Activated naive CD8-positive, alpha-beta T cell (primary cell): ENCODE data around the gene OR4C5.
"Not testable (repeated sequence)": the region's sequence is repeated elsewhere in the genome, so short reads cannot be mapped to it uniquely, and the experiment has no call there.

Experiments
- H3K27ac Mint-ChIP-seq: one replicate; pipeline ENCODE4 v1.8.0; 2021; ENCODE audit warnings: mixed read lengths
- H3K27me3 Mint-ChIP-seq: one replicate; pipeline ENCODE4 v1.8.0; 2021; ENCODE audit warnings: mixed read lengths
- H3K36me3 Mint-ChIP-seq: one replicate; pipeline ENCODE4 v1.8.0; 2021; ENCODE audit warnings: mixed read lengths
- H3K4me1 Mint-ChIP-seq: one replicate; pipeline ENCODE4 v1.8.0; 2021; ENCODE audit warnings: low read depth, mixed read lengths
- H3K4me3 Mint-ChIP-seq: one replicate; pipeline ENCODE4 v1.8.0; 2021; ENCODE audit warnings: mild to moderate bottlenecking, mixed read lengths
- H3K9me3 Mint-ChIP-seq: one replicate; pipeline ENCODE4 v1.8.0; 2021; ENCODE audit warnings: low read depth, mixed read lengths

The OR4C5 gene

GRCh38 chr11:48366365-48366764 is at the start of gene OR4C5:
TSS of gene OR4C5 (minus strand) at chr11:48366465. CDS start at chr11:48366465, 0 bp downstream.
- Mint-ChIP-seq H3K27me3 (no peaks in the 10 kb centered on the region), H3K4me1 (no peaks in the 10 kb centered on the region), H3K36me3 (no peaks in the 10 kb centered on the region), H3K4me3 (no peak within 1 kb of the TSS), H3K9me3 (no peaks in the 10 kb centered on the region), H3K27ac (no peak within 1 kb of the TSS)

DNA sequence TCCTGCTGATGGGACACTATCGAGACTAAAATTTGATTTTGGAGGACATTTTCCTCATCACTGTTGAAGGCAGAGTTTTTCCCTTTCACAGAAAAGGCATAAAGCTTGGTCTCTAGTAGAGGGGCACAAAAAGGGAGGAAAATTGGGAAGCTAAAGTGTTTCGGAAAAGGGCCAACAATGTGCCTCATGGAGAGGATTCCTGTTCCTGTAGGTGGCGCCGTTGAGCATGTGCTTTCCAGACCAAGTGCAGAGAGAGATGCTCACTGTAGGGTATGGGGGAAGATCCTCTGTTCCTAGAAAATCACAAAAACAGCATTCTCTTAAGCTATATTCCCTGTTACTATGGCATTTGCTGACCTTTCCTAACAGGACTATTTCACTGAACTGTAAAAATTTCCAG is 18.4 kb upstream of the OR4C5 start:
- Mint-ChIP-seq H3K4me1 (no peaks in the 10 kb centered on the region), H3K4me3 (no peak overlapping the region), H3K27me3 (no peaks in the 10 kb centered on the region), H3K27ac (no peak overlapping the region), H3K9me3 (peaks cover 11% of the 10 kb centered on the region), H3K36me3 (no peaks in the 10 kb centered on the region)

GRCh38 chr11:48384151-48384550 is 17.9 kb upstream of the OR4C5 start:
- H3K4me1 Mint-ChIP-seq, H3K27me3 Mint-ChIP-seq, H3K36me3 Mint-ChIP-seq, H3K27ac Mint-ChIP-seq, H3K4me3 Mint-ChIP-seq: not testable (repeated sequence)
- peaks cover 11% of the 10 kb centered on the region for H3K9me3 Mint-ChIP-seq

DNA sequence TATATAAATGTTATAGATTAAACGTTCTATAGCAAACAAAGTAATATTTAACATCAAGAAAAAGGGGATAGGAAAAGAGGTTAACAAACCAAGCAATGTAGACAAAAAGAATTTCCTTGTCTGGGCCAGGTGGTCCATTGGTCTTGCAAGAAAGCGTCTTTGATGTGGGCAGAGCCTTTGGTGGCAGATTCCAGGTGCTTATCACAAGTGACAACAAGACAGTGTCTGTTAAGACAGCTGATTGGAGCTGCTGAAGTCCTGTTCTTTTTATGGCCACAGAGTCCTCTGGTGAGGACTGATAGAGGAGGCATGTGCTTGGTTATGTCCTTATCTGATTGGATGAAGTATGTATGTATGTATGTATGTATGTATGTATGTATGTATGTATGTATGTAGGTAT is 5.0 kb downstream of the OR4C5 start:
- not testable (repeated sequence) for H3K4me3 Mint-ChIP-seq, H3K4me1 Mint-ChIP-seq, H3K27me3 Mint-ChIP-seq, H3K36me3 Mint-ChIP-seq, H3K27ac Mint-ChIP-seq
- peaks cover 14% of the 10 kb centered on the region for H3K9me3 Mint-ChIP-seq

GRCh38 chr11:48354677-48355076 is 11.6 kb downstream of the OR4C5 start:
- no peak overlapping the region for H3K4me3 Mint-ChIP-seq

DNA sequence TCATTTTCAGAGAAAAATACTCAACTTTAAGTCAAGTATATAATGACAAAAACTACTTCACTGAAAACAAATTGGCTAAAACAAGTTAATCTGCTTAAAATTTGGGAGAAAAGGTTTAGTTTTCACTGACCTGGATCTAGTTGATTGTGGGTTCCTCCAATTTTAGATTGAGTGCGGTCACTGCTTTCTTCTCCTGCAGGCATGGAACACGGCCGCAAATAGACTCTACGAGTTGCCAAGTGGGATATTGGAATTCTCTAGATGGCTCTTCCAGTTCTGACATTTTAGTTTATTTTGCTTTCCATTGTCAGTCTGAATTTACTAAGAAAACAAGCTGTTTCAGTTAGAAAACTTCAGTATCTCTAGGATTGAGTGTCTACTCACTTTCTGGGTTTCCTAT is 12.3 kb downstream of the OR4C5 start:
- H3K27me3 Mint-ChIP-seq: no peaks in the 10 kb centered on the region
- H3K4me1 Mint-ChIP-seq: no peaks in the 10 kb centered on the region
- H3K36me3 Mint-ChIP-seq: no peaks in the 10 kb centered on the region
- no peak overlapping the region for H3K27ac Mint-ChIP-seq
- peaks cover 11% of the 10 kb centered on the region for H3K9me3 Mint-ChIP-seq
- no peak overlapping the region for H3K4me3 Mint-ChIP-seq

More at GRCh38 chr11:48354677-48355076, 11.6 kb downstream of the OR4C5 start:
- Mint-ChIP-seq H3K27ac (no peak overlapping the region), H3K9me3 (peaks cover 17% of the 10 kb centered on the region), H3K4me1 (no peaks in the 10 kb centered on the region), H3K36me3 (no peaks in the 10 kb centered on the region), H3K27me3 (no peaks in the 10 kb centered on the region)

GRCh38 chr11:48346286-48346685 is 20.0 kb downstream of the OR4C5 start:
- peak overlapping the region; percentile 30 for H3K4me3 Mint-ChIP-seq
- peaks cover 11% of the 10 kb centered on the region for H3K9me3 Mint-ChIP-seq
- peaks cover 27% of the 10 kb centered on the region for H3K4me1 Mint-ChIP-seq
- not testable (repeated sequence) for H3K36me3 Mint-ChIP-seq, H3K27me3 Mint-ChIP-seq, H3K27ac Mint-ChIP-seq

DNA sequence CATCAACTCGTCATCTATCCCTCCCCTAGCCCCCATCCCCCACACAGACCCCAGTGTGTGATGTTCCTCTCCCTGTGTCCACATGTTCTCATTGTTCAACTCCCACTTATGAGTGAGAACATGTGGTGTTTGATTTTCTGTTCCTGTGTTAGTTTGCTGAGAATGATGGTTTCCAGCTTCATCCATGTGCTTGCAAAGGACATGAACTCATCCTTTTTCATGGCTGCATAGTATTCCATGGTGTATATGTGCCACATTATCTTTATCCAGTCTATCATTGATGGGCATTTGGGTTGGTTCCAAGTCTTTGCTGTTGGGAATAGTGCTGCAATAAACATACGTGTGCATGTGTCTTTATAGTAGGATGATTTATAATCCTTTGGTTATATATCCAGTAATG is 23.8 kb downstream of the OR4C5 start:
- H3K4me3 Mint-ChIP-seq: peak overlapping the region; percentile 30
- H3K9me3 Mint-ChIP-seq, H3K27ac Mint-ChIP-seq, H3K36me3 Mint-ChIP-seq, H3K27me3 Mint-ChIP-seq: not testable (repeated sequence)
- H3K4me1 Mint-ChIP-seq: peaks cover 35% of the 10 kb centered on the region

GRCh38 chr11:48341466-48341865 is 24.8 kb downstream of the OR4C5 start:
- Mint-ChIP-seq H3K4me1 (peaks cover 27% of the 10 kb centered on the region), H3K27me3 (no peaks in the 10 kb centered on the region), H3K36me3 (peaks cover 6% of the 10 kb centered on the region), H3K27ac (no peak overlapping the region), H3K9me3 (peaks cover 4% of the 10 kb centered on the region), H3K4me3 (no peak overlapping the region)

- H3K9me3 Mint-ChIP-seq, H3K27me3 Mint-ChIP-seq, H3K4me3 Mint-ChIP-seq, H3K27ac Mint-ChIP-seq, H3K4me1 Mint-ChIP-seq, H3K36me3 Mint-ChIP-seq: not testable (repeated sequence)
Measured at GRCh38 chr11:48324620-48325019, 41.6 kb downstream of the OR4C5 start, which contains the start of gene OR4C3. TSS of gene OR4C3 (plus strand) at chr11:48324920. CDS start at chr11:48325022, 102 bp downstream.

GRCh38 chr11:48319813-48320212 is 46.5 kb downstream of the OR4C5 start:
- not testable (repeated sequence) for H3K4me1 Mint-ChIP-seq, H3K4me3 Mint-ChIP-seq, H3K27me3 Mint-ChIP-seq, H3K9me3 Mint-ChIP-seq, H3K27ac Mint-ChIP-seq, H3K36me3 Mint-ChIP-seq
